ENCODE results near the gene FEV. TPM values are rescaled to one million over a fixed set of nuclear protein-coding genes. Genes with fewer than 3 reads are reported as not detected.

FEV gene
- total RNA-seq, 1 experiment from 2014 or later, result not detected

DNA sequence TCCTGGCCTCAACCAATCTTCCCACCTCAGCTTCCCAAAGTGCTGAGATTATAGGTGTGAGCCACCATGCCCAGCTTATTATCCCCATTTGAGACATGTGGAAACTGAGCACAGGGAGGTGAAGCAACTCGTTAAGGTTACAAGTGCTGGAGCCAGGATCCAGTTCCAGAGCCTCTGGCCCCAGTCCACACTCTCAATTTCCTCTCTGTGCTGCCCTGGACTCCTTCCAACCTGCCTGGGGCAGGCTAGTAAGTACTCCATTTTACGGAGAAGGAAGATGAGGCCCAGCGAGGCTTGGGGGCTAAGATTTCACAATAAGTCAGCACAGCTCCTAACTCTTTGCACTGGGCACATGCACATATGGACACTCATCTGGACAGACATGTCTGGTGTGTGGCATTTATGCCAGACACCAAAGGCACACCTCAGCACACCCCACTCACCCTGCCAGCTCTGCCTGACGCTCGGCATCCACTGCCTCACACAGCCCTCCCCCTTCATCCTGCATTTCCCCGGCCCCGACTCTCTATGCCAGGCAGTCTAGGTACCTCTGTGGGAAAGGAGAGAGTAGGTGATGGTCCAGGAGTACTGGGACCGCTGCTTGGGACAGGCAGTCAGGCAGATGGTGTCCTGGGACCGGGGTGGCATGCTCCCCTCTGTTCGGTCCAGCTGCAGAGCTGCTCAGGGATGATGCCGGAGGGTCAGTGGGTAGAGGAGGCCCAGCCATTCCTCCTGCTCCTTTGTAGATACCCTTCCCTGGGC, 35.8 kb upstream of the FEV start:
- no peak for DNase-seq
- Histone ChIP-seq H3K27me3 (no peaks in the 10 kb centered on the region), H3K4me3 (no peak overlapping the region), H3K9me3 (no peaks in the 10 kb centered on the region), H3K36me3 (no peaks in the 10 kb centered on the region)

DNA sequence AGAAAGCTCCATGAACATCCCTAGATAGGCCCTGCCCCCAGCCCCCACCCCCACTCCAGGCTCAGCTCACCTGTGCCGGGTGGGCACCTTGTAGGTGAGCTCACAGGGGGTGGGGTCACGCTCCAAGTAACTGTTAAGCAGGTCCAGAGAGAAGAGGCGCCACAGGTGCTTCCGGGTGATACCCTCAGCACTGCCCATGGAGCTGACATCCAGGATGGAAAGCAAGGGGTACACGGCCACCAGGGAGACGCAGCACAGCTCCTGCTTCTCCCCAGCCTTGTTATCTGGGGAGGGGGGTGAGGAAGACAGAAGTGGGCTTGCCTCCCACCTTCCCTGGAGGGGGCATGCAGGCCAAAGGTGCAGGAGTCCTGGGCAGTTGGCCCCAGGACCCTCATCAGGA, 34.5 kb upstream of the FEV start:
- Histone ChIP-seq H3K36me3 (no peaks in the 10 kb centered on the region), H3K4me3 (no peak overlapping the region), H3K27me3 (no peaks in the 10 kb centered on the region), H3K9me3 (no peaks in the 10 kb centered on the region)
- no peak for DNase-seq

DNA sequence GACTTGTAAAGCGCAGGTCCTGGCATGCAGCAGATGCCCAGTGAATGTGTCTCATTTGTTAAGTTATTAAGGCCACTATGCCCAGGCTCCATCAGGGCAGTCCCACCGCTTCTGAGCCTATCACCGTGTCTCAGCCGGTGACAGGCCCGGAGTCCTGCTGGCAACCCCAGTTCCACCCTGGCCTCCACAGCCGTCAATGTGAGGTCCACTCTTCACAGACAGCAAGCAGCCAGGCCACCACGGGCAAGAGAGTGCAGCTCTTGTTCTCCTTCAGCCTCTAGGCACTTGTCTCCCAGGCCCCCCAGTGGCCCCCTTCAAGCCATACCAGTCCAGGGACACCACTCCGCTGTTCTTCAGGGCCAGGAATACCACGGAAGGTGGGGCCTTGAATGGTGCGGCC, 33.7 kb upstream of the FEV start:
- DNase-seq, result no peak
- H3K27me3 ChIP-seq, result no peaks in the 10 kb centered on the region
- no peaks in the 10 kb centered on the region for H3K36me3 ChIP-seq
- H3K9me3 ChIP-seq, result no peaks in the 10 kb centered on the region
- no peak overlapping the region for H3K4me3 ChIP-seq

DNA sequence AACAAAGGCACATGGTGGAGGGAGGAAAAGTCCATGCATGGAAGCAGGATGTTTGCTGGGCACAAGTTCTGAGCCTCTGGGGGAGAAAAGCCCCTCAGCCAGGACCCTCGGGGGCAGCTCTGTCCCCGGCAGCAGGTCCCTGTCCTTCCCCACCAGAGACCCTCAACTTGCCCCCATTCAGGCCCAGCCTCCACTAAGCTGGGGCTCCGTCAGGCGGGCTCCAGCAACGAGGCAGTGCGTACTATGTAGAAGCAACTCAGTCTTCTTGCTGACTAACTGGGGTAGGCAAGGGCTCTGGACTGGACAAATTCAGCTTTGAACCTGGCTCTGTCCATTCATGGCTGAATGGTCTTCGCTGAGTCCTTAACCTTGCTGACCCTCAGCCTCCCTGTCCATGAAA, 33.3 kb upstream of the FEV start:
- H3K27me3 ChIP-seq, result no peaks in the 10 kb centered on the region
- H3K9me3 ChIP-seq, result no peaks in the 10 kb centered on the region
- H3K36me3 ChIP-seq, result no peaks in the 10 kb centered on the region
- no peak for DNase-seq
- H3K4me3 ChIP-seq, result no peak overlapping the region

DNA sequence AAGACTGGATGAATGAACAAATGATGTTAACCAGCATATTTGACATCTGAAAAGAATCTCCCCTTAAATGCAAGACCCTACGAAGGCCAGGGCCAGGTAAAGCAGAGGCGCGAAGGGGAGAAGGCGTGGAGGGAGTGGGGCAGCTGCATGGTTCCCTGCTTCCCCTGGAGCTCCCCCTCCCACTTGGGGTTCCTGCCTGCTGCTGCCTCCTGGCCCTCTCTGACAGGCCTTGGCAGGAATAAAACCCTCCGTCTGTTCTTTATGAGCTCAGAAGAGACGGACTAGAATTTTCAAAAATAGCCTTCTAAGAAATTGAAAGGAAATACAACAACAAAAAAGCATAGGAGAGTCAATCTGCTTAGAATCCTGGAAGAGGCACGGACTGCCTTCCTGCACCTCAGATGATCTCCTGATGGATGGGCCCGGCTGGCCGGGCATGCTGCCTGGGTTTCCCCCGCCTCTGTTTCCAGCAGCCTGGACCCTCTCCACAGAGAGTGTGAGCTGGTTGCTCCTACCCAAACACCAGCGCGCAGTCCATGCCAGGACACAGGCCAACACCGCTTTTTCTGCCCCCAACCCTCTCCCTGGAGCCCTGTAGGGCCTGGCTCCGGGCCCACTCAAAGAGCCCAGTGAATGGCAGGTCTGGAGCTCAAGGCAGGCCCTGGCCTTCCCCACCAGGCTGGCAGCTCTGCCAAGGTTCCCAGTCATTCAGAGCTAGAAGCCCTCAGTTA, 32.4 kb upstream of the FEV start:
- no peaks in the 10 kb centered on the region for H3K27me3 ChIP-seq

DNA sequence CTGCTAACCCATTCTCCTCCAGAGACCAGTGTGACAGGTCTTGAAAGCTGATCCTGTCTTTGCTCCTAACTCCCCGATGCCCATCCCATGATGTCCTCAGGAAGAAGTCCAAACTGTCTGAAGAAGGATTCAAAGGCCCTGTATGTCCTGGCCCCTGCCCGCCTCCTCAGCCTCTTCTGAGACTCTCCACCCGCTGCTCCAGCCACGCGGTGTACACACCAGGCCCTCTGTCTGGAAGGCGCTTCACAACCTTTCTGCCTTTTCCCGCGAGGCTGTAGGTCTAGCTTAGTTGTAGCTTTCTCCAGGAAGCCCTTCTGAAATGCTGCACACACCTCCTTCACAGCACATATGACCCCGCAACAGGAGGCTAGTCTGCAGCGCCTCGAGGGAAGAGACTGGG, 31.7 kb upstream of the FEV start:
- Histone ChIP-seq H3K9me3 (no peaks in the 10 kb centered on the region), H3K36me3 (no peaks in the 10 kb centered on the region), H3K27me3 (no peaks in the 10 kb centered on the region), H3K4me3 (no peak overlapping the region)
- DNase-seq, result no peak

More for the DNA sequence above, 32.4 kb upstream of the FEV start:
- no peaks in the 10 kb centered on the region for H3K36me3 ChIP-seq
- no peak overlapping the region for H3K4me3 ChIP-seq
- peak; percentile 31 for DNase-seq
- H3K9me3 ChIP-seq, result no peaks in the 10 kb centered on the region

DNA sequence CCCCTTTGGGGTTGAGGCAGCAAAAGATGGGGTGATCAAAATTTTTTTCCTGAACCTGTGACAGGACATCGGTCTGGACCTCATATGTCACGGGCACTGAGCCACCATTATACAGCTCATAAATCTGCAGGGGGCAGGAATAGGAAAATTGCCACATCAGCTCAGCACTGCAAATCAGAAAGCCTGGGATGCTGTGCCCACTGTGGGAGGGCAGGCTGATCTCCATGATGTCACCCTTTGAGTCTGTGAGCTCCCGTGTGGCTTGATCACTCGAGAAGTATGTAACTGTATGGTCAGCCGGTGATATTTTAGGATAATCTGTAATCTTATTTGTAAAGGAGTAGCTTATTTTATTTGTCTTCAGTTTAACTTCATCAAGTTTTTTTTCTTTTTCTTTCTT, 25.9 kb upstream of the FEV start:
- H3K36me3 ChIP-seq, result no peaks in the 10 kb centered on the region
- H3K27me3 ChIP-seq, result no peaks in the 10 kb centered on the region
- DNase-seq, result no peak
- H3K4me3 ChIP-seq, result no peak overlapping the region
- H3K9me3 ChIP-seq, result no peaks in the 10 kb centered on the region

DNA sequence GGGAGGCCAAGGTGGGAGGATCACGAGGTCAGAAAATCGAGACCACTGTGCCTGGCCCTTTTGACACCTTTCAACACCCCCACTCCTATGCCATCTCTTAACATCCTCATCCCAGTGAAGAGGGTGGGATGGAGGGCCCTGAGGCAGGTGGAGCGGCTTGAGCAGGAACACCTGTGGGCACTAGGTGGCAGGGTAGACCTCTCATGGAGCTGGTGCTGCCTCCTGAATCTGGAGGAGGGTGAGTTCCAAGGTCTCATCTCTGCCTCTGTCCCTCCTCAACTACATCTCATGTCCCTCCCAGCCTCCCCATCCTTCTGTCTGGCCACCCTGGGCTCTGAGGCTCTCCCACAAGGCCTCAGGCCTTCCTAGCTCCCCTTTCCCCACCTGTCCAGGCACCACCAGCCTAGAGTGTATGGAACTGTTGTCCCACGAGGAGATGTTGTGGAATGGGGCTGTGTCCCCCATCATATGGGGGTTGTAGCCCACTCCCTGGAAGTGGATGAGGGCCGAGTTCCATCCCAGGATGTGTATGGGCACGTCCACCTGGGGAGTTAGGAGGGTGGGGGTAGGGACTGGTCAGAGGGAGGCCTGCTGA, 25.3 kb upstream of the FEV start:
- Histone ChIP-seq H3K36me3 (no peaks in the 10 kb centered on the region), H3K27me3 (no peaks in the 10 kb centered on the region), H3K9me3 (no peaks in the 10 kb centered on the region), H3K4me3 (no peak overlapping the region)
- no peak for DNase-seq

DNA sequence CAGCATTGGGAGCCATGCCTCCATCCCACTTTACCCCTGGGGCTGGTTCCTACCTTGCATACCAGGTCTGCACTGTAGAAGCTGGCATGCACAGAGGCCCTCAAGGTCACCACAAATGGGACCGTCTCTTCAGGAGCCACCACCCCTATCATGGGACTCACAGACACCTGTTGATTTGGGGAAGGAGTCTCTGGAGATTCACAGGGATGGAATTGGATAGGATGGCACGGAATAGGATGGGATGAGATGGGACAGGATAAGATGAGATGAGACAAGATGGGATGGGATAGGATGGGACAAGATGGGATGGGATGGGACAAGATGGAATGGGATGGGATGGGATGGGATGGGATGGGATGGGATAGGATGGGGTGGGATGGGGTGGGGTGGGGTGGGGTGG, 24.3 kb upstream of the FEV start:
- DNase-seq, result no peak
- Histone ChIP-seq H3K4me3 (no peak overlapping the region), H3K27me3 (no peaks in the 10 kb centered on the region), H3K36me3 (no peaks in the 10 kb centered on the region), H3K9me3 (no peaks in the 10 kb centered on the region)

DNA sequence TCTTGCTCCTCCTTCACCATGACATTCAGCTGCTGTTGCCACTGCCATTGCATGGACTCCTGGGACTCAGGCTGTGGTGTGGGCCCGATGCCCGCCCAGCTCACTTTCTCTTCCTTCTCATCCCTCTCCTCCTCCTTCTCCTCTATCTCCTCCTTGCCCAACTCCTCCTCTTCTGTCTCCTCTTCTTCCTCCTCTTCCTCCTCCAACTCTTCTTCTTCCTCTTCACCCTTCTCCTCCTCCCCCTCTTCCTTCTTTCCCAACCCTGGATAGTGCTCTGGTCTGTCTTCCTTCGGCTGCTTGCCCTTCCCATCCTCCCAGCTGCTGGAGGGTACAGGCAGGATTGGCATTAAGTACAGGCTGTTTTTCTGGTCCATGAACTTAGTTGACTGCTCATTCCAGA, 19.0 kb upstream of the FEV start:
- H3K9me3 ChIP-seq, result no peaks in the 10 kb centered on the region
- no peaks in the 10 kb centered on the region; the same call in 1 of the 2 replicates for H3K27me3 ChIP-seq
- H3K36me3 ChIP-seq, result no peaks in the 10 kb centered on the region
- DNase-seq, result no peak
- H3K4me3 ChIP-seq, result no peak overlapping the region

DNA sequence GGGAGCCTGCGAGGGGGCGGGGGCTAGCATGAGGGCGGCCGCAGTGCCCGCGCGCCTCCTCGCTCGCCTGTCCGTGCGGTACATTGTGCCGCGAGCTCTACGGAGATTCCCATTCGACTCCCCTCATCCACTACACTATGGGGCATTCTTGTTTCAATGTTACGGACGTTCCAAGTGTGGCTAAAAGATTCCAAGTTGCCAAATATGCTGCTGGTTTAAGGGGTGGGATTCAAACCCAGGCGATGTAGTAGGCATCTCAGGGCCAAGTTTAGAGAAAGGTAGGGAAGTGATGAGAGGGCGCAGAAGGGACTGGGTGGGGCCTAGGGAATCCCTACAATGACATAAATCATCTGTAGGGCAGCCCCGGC, 18.3 kb upstream of the FEV start:
- H3K4me3 ChIP-seq, result no peak overlapping the region
- H3K27me3 ChIP-seq, result no peaks in the 10 kb centered on the region; the same call in 1 of the 2 replicates
- no peaks in the 10 kb centered on the region for H3K9me3 ChIP-seq
- no peak for DNase-seq
- H3K36me3 ChIP-seq, result no peaks in the 10 kb centered on the region

DNA sequence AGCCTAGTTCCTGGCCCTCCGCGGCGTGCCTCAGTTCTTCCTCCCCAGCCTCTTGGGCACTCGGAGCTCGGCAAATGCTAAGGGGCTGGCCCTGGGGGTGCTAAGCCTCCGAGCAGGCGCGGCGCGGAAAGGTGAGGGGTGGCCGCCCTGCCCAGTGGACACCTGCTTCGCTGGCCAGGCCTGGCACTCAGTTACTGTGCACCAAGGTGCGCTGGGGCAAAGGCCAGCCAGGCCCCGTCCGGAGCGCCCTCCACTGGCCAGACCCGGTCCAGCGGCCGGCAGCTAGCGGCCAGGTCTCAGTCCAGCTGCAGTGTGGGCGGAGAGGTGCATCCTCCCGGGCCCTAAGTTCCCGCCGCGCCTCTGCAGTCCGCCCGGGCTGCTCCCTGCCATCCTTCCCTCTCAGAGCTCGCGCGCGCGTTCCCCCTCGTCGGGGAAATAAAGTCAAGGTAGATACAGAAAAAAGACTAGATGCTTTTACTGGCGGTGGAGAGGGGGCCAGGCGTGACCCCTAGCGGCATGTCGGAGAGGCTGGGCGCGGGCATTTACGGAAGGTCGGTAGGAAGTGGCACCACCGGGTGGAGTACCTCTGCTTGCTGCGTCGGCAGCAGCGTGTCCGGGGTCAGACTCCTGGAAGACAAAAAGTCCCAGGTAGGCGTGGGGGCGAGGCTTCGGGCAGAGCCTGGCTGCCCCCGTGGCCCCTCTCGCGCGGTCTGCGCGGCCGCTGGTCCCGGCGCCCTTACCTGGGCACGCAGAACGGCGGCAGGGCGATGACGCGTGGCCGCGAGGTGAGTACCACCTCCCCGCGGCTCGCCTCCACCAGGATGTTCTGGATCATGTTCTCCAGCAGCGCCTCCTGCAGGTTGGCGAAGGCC, 17.6 kb upstream of the FEV start:
- Histone ChIP-seq H3K27me3 (no peaks in the 10 kb centered on the region; the same call in 1 of the 2 replicates), H3K9me3 (no peaks in the 10 kb centered on the region), H3K36me3 (no peaks in the 10 kb centered on the region), H3K4me3 (no peak overlapping the region)
- DNase-seq, result peak; percentile 22

DNA sequence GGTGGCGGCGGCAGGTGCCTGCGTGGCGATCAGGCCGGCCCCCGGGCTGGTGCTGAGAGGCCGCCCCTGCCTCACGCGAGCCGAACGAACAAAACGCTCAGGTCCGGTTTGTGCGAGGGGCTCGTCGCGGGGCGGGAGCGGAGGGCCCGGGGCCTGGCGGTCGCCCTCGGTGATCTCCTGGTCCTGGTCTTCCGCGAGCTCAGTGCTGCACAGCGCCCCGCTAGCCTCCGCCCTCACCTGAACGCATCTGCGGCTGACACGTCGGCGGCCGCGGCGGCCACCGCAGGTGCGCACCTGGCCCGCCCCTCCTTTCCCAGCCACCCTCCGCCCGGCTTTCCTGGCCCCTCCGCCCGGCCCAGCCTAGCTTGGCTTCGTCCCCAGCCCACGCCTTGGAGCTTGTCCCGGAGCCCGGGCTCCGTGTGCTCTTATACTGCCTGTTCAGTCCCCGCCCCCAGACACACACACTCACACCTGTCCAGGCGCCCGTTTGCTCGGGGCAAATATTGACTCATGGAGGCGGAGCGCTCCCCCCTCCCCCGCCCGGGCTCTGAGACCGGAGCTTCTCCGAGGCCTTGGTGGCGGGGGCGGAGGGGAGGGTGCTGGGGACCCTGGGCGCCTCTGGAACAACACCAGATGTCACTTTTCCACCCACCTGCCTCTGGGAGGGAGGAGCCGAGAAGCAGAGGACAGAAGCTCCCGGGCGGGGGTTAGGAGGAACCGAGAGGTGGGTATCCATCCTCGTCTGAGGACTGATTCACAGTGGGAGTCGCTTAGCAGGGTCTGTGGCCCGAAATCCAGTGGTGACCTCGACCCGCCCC, 16.8 kb upstream of the FEV start:
- Histone ChIP-seq H3K4me3 (no peak overlapping the region), H3K27me3 (no peaks in the 10 kb centered on the region; the same call in 1 of the 2 replicates), H3K36me3 (no peaks in the 10 kb centered on the region), H3K9me3 (no peaks in the 10 kb centered on the region)
- no peak for DNase-seq

DNA sequence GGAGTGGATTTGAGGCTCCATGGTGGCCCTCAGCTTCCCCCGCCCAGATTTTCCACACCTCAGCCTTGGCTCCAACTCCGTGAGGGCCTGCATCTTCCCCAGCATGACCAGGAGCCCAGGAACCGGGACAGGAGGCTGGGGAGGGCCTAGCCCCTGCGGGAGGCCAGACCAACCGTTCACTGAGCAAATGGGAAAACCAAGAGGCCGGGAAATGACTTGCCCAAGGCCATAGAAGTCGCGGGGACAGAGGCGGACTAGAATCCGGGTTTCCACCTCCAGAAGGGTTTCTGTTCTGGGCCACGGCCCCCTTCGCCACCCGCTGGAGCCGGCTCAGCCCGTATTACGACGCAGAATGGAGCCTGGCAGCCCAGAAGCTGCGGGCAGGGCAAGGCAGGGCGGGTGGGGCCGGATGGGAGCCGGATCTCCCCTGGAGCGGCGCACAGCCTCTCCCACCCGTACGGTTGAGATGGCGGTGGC, 16.2 kb upstream of the FEV start:
- no peaks in the 10 kb centered on the region; the same call in 1 of the 2 replicates for H3K27me3 ChIP-seq
- no peak overlapping the region for H3K4me3 ChIP-seq
- H3K9me3 ChIP-seq, result no peaks in the 10 kb centered on the region
- no peaks in the 10 kb centered on the region for H3K36me3 ChIP-seq
- no peak for DNase-seq

DNA sequence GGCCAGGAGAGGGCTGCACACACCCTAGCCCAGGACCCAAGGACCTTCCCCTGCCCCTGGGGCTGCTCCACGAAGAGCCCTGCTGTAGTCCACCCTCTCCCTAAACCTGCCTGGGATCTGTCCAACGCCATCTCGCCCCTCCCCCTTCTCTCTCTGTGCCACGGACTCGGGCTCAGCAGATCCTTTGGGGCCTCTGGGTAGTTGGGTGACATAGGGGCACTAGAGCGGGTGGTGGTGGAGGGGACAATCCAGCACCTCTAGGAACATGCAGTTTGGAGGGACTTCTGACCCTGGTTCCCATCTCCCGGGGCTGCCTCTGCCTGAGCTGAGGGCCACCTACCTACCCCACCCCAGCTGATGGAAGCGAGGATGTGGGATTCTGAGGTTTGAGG, 15.6 kb upstream of the FEV start:
- Histone ChIP-seq H3K4me3 (no peak overlapping the region), H3K36me3 (no peaks in the 10 kb centered on the region), H3K9me3 (no peaks in the 10 kb centered on the region), H3K27me3 (no peaks in the 10 kb centered on the region; the same call in 1 of the 2 replicates)
- no peak for DNase-seq

Measured in MG63 (cell line).